HPDE6-E6E7 (cell line): ENCODE results near the gene CHD6.

Source experiments
- DNase-seq: peaks from one replicate; pipeline ENCODE4 v3.0.0; 2011; ENCODE audit warnings: missing footprints; ENCODE audit errors: extremely low spot score

CHD6 gene

GRCh38 chr20:41432746-41433145, 185.4 kb downstream of the CHD6 start:
- no peak for DNase-seq

GRCh38 chr20:41428285-41428684, 189.9 kb downstream of the CHD6 start:
- DNase-seq, result peak; percentile 78

GRCh38 chr20:41427833-41428232, 190.3 kb downstream of the CHD6 start:
- DNase-seq, result no peak

- DNase-seq, result no peak
Measured at GRCh38 chr20:41426976-41427375, 191.2 kb downstream of the CHD6 start.

GRCh38 chr20:41426086-41426830, 191.9 kb downstream of the CHD6 start:
- DNase-seq, result no peak

GRCh38 chr20:41425180-41425884, 192.8 kb downstream of the CHD6 start:
- DNase-seq, result no peak

- DNase-seq, result no peak
Measured at GRCh38 chr20:41424546-41424945, 193.6 kb downstream of the CHD6 start.

- DNase-seq, result no peak
Measured at GRCh38 chr20:41424011-41424410, 194.2 kb downstream of the CHD6 start.

GRCh38 chr20:41422953-41423352, 195.2 kb downstream of the CHD6 start:
- DNase-seq, result no peak

GRCh38 chr20:41418739-41419293, 199.4 kb downstream of the CHD6 start:
- no peak for DNase-seq

- DNase-seq, result no peak
Measured at GRCh38 chr20:41418031-41418430, 200.1 kb downstream of the CHD6 start.

GRCh38 chr20:41415191-41415590, 203.0 kb downstream of the CHD6 start:
- DNase-seq, result no peak

- no peak for DNase-seq
Measured at GRCh38 chr20:41413169-41413568, 205.0 kb downstream of the CHD6 start.

GRCh38 chr20:41412324-41413120, 205.7 kb downstream of the CHD6 start:
- no peak for DNase-seq

- DNase-seq, result no peak
Measured at GRCh38 chr20:41411391-41411847, 206.8 kb downstream of the CHD6 start.

- DNase-seq, result no peak
Measured at GRCh38 chr20:41408986-41409385, 209.2 kb downstream of the CHD6 start.

- no peak for DNase-seq
Measured at GRCh38 chr20:41408156-41408794, 209.9 kb downstream of the CHD6 start.

GRCh38 chr20:41407607-41408006, 210.6 kb downstream of the CHD6 start:
- DNase-seq, result no peak

- DNase-seq, result no peak
Measured at GRCh38 chr20:41406896-41407444, 211.2 kb downstream of the CHD6 start.

- DNase-seq, result no peak
Measured at GRCh38 chr20:41406353-41406752, 211.8 kb downstream of the CHD6 start.

GRCh38 chr20:41405436-41405835, 212.7 kb downstream of the CHD6 start:
- no peak for DNase-seq
